Prostate gland (tissue), 2 donors: ENCODE measurements around the gene AUTS2. TPM values are rescaled to one million over a fixed set of nuclear protein-coding genes. Genes with fewer than 3 reads are reported as not detected.

Source experiments
- DNase-seq: peaks from one replicate; pipeline ENCODE4 v3.0.0-alpha.2; 2019; ENCODE audit warnings: low spot score
- H3K27ac ChIP-seq, 2 donors: fragments of 200-600 bp; sonication (generic); 2 replicates each; pipeline ENCODE4 v1.5.1; 2017 to 2019
- H3K27me3 ChIP-seq: fragments of 200-600 bp; sonication (generic); replicated peaks from 2 replicates; pipeline ENCODE4 v1.5.1; 2019; ENCODE audit not compliant: insufficient read depth
- H3K36me3 ChIP-seq, 2 donors: fragments of 200-600 bp; sonication (generic); 1 replicate in 1 of 2; 2 replicates in 1 of 2; pipeline versions ENCODE4 v1.5.1 to v1.8.1; 2017 to 2019
- H3K4me1 ChIP-seq: fragments of 200-600 bp; sonication (generic); replicated peaks from 2 replicates; pipeline ENCODE4 v1.5.1; 2019
- H3K4me3 ChIP-seq, 2 donors: fragments of 200-600 bp; sonication (generic); 2 replicates each; pipeline ENCODE4 v1.5.1; 2017 to 2019
- H3K9me3 ChIP-seq: fragments of 200-600 bp; sonication (generic); 2 replicates; pipeline ENCODE4 v1.5.1; 2017
- POLR2A ChIP-seq: fragments of 450-650 bp; IDR thresholded peaks from one replicate; pipeline ENCODE4 v1.6.1; 2016; ENCODE audit warnings: antibody characterized with exemption, mild to moderate bottlenecking
- POLR2AphosphoS5 ChIP-seq: sonication (generic); formaldehyde crosslinking; IDR thresholded peaks from one replicate; pipeline ENCODE4 v1.6.1; 2017; ENCODE audit warnings: antibody characterized with exemption
- WGBS: methylation state at CpG from one replicate; pipeline ENCODE4 v1.1.5; 2018; 5-methylcytosine and 5-hydroxymethylcytosine counted together
- intact Hi-C: fragments of 100-400 bp; cut with DNase I; formaldehyde crosslinking; loops from one replicate; pipeline ENCODE4 v1.14.2; 2022
- total RNA-seq, 2 donors: library from RNA; depleted of rRNA; stranded (reverse); fragments of >200 nt; gene quantifications; one replicate each; pipeline ENCODE4 v1.1.0, GENCODE V29; 2016
- TF ChIP-seq, protein P1 (sequence below), 4 experiments: fragments of 200-600 bp in 2 of 4; fragments of 450-650 bp in 2 of 4; sonication (generic) in 2 of 4; IDR thresholded peaks; 1 replicate in 3 of 4; 2 replicates in 1 of 4; pipeline ENCODE4 v1.5.1; 2016 to 2019; ENCODE audit warnings: antibody characterized with exemption in 4 of 4, mild to moderate bottlenecking in 2 of 4, moderate library complexity in 2 of 4

AUTS2 gene
- total RNA-seq, 2 donors from 2014 or later, result 25.0 to 55.2 TPM

DNA sequence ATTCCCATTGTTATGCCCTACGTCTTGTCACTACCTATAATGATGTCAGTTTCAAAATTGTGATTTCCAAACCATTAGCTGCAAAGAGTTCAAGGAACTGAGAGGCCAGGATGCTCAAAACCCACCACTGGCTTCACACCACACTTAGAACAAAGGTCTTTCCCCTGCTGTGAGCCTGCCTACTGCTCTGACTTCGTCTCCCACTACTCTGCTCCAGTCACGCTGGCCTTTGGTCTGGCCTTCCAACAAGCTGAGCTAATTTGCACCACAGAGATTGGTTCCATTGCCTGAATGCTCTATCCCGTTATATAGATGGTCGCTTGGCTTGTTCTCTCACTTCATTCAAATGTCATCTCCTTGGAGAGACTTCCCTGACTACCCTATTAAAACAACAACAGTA, 961.5 kb downstream of the AUTS2 start:
- TF ChIP-seq POLR2AphosphoS5 (no peak), POLR2A (no peak)
- TF ChIP-seq, protein P1, sequence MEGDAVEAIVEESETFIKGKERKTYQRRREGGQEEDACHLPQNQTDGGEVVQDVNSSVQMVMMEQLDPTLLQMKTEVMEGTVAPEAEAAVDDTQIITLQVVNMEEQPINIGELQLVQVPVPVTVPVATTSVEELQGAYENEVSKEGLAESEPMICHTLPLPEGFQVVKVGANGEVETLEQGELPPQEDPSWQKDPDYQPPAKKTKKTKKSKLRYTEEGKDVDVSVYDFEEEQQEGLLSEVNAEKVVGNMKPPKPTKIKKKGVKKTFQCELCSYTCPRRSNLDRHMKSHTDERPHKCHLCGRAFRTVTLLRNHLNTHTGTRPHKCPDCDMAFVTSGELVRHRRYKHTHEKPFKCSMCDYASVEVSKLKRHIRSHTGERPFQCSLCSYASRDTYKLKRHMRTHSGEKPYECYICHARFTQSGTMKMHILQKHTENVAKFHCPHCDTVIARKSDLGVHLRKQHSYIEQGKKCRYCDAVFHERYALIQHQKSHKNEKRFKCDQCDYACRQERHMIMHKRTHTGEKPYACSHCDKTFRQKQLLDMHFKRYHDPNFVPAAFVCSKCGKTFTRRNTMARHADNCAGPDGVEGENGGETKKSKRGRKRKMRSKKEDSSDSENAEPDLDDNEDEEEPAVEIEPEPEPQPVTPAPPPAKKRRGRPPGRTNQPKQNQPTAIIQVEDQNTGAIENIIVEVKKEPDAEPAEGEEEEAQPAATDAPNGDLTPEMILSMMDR (IDR thresholded peaks at IDR 0.05), result no peak
- no peak for DNase-seq
- H3K27me3 ChIP-seq, result no peaks in the 10 kb centered on the region
- H3K9me3 ChIP-seq, result no peaks in the 10 kb centered on the region
- intact Hi-C loops, result no loop called here
- no peak overlapping the region for H3K4me3 ChIP-seq
- WGBS, result 94% methylated on average over 5 of the region's 5 CpGs
- no peaks in the 10 kb centered on the region for H3K4me1 ChIP-seq
- H3K27ac ChIP-seq, result no peak overlapping the region
- no peaks in the 10 kb centered on the region for H3K36me3 ChIP-seq

DNA sequence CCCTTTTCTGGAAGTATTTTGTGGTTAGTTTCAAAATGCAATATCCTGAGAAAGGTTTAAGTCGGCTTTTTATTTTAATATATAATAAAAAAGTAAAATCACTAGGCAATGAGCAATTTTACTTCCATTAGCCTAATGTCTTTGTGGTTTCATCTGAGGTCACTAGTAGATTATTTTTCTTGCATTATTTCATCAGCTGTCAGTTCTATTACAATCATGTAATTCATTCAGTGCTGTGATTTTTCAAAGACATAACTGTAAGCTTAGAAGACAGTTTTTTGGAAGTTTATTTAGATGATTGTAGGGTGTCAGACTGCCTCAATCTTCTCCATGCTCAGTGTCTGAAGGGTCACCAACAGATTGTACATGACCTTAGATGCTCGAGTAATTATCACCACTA, 965.7 kb downstream of the AUTS2 start:
- no peak for TF ChIP-seq POLR2A
- no peak for TF ChIP-seq POLR2AphosphoS5
- TF ChIP-seq, protein P1 (IDR thresholded peaks at IDR 0.05), result no peak
- no peak overlapping the region for H3K27ac ChIP-seq
- WGBS, result 85% methylated on average over 2 of the region's 2 CpGs
- no peaks in the 10 kb centered on the region for H3K36me3 ChIP-seq
- no peaks in the 10 kb centered on the region for H3K9me3 ChIP-seq
- no peak for DNase-seq
- H3K27me3 ChIP-seq, result no peaks in the 10 kb centered on the region
- intact Hi-C loops, result no loop called here
- no peaks in the 10 kb centered on the region for H3K4me1 ChIP-seq
- no peak overlapping the region for H3K4me3 ChIP-seq

DNA sequence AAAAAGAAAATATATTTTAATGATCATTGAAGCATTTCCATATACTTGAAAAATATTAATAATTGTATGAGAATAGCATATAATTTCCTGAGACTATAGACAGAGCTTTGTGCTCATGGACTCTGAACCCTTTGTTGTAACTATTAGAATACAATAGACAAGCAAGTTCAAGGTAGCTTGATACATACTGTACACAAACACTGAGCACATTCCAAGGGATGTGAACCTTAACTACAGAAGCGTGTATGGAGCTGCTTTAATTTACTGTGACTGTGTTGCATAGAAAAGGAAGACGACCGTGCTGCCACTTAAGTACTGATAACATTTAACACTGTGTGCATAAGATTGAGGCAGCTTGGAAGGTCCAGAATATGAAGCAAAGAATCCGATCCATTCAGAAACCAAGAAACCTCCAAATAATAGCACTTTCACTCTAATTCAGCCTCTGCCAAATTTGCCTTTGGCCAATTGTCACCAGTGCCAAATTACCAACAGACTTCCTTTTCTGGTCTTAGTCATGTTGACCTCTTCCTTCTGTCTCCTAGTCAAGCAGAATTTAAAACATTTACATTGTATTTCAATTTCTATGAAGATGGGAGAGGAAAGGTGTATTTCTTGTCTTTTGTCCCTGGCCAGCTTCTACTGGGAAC, 967.6 kb downstream of the AUTS2 start:
- no peaks in the 10 kb centered on the region for H3K9me3 ChIP-seq
- no peak overlapping the region for H3K4me3 ChIP-seq
- TF ChIP-seq POLR2AphosphoS5, result no peak
- intact Hi-C loops, result no loop called here
- no peaks in the 10 kb centered on the region for H3K36me3 ChIP-seq
- no peak for DNase-seq
- H3K27ac ChIP-seq, result no peak overlapping the region
- 53% methylated on average over 4 of the region's 4 CpGs for WGBS
- no peaks in the 10 kb centered on the region for H3K4me1 ChIP-seq
- no peaks in the 10 kb centered on the region for H3K27me3 ChIP-seq

DNA sequence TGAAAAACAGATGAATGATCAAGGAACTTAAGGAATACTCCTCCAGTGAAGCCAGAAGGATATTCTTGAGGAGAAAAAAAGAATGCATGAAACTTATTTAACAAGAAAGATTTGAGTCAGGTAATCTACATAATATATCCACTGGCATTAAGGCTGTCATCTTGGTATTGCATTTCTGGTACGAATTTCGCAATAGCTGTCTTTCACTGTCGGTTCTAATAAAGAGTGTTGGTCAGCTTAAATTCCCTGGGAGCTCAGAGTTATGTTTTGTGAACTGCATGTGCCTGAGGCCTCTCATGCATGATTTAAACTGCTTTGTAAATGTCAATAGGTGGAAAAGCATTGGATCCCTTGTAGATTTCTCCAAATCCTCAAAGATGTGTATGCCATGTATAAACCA, 968.4 kb downstream of the AUTS2 start:
- intact Hi-C loops, result no loop called here
- WGBS, result 76% methylated on average over 3 of the region's 3 CpGs

GRCh38 chr7:70568674-70569334, 970.5 kb downstream of the AUTS2 start:
- no peak overlapping the region for H3K27ac ChIP-seq
- intact Hi-C loops, result no loop called here
- H3K27me3 ChIP-seq, result no peaks in the 10 kb centered on the region
- no peak for DNase-seq
- no peaks in the 10 kb centered on the region for H3K9me3 ChIP-seq
- no peaks in the 10 kb centered on the region for H3K4me1 ChIP-seq
- H3K4me3 ChIP-seq, result no peak overlapping the region
- no peaks in the 10 kb centered on the region for H3K36me3 ChIP-seq
- TF ChIP-seq, protein P1 (IDR thresholded peaks at IDR 0.05), result no peak
- TF ChIP-seq POLR2AphosphoS5 (no peak), POLR2A (no peak)
- 40% methylated on average over 8 of the region's 8 CpGs for WGBS

More for the DNA sequence above, 968.4 kb downstream of the AUTS2 start:
- H3K4me1 ChIP-seq, result no peaks in the 10 kb centered on the region
- TF ChIP-seq, protein P1 (IDR thresholded peaks at IDR 0.05), result no peak
- TF ChIP-seq POLR2AphosphoS5, result no peak
- TF ChIP-seq POLR2A, result no peak
- no peaks in the 10 kb centered on the region for H3K36me3 ChIP-seq
- no peaks in the 10 kb centered on the region for H3K9me3 ChIP-seq
- H3K4me3 ChIP-seq, result no peak overlapping the region
- H3K27me3 ChIP-seq, result no peaks in the 10 kb centered on the region
- no peak overlapping the region for H3K27ac ChIP-seq
- no peak for DNase-seq
